ENCODE measurements around the gene DMRT1. TPM values are rescaled to one million over a fixed set of nuclear protein-coding genes. Genes with fewer than 3 reads are reported as not detected.

Gene DMRT1
- not detected in 2 replicates for total RNA-seq (2014; rRNA removed; shearing (Covaris generic))
- not detected in 2 replicates for polyA plus RNA-seq (2014; cell fraction: nucleus; rRNA removed)

GRCh38 chr9:841371-842209, at the start of gene DMRT1:
TSS of gene DMRT1 (plus strand) at chr9:841697. CDS start at chr9:841839, 142 bp downstream.
- no peak for DNase-seq (ENCODE audit: extremely low read depth, low read depth)

DNA sequence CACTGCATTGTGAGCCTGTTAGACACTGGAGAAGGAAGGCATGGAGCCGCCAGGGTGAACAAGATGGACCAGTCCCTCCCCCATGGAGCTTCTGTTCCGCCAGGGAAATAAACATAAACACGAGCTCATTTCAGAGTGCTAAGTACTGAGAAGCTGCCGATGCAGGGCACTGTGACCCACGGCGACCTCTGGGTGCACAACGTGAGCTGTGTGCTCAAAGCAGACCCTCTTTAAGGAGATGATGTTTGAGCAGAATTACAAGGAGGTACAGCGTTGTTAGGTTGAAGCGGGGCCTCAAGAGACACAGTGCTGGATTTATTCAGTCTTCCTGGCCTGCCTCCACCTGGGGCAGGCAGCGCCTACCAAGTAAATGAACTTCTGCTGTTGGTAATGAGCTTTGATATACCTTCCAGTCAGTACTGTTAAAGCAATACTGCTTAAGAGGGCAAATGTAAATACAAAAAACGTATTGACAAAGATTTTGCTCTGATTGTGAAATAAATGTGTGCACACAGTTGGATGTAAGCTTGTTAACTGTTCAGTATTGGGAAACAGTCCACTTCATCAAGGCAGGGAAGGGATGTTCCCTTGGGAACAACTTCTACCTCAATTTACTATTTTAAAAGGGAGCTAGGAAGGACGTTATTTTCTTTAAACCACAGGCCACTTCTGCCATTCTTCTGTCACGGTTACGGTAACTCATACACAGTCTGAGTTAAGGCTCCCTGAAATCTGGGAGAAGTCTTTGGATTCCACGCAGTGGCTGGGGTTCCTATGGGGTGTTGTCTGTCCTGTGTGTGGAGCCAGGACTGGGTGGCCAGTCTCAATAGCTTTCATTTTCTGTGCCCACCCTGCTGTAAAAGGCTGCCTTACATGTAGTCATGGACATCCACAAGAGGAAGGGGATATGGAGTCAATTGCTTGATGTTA, 48.9 kb upstream of the DMRT1 start:
- DNase-seq (ENCODE audit: extremely low read depth, low read depth): no peak

- DNase-seq (ENCODE audit: extremely low read depth, low read depth): no peak
Measured at GRCh38 chr9:794386-794785, 47.1 kb upstream of the DMRT1 start.

GRCh38 chr9:795869-796268, 45.6 kb upstream of the DMRT1 start:
- DNase-seq (ENCODE audit: extremely low read depth, low read depth): no peak

GRCh38 chr9:800591-801150, 40.8 kb upstream of the DMRT1 start:
- DNase-seq (ENCODE audit: extremely low read depth, low read depth): no peak

DNA sequence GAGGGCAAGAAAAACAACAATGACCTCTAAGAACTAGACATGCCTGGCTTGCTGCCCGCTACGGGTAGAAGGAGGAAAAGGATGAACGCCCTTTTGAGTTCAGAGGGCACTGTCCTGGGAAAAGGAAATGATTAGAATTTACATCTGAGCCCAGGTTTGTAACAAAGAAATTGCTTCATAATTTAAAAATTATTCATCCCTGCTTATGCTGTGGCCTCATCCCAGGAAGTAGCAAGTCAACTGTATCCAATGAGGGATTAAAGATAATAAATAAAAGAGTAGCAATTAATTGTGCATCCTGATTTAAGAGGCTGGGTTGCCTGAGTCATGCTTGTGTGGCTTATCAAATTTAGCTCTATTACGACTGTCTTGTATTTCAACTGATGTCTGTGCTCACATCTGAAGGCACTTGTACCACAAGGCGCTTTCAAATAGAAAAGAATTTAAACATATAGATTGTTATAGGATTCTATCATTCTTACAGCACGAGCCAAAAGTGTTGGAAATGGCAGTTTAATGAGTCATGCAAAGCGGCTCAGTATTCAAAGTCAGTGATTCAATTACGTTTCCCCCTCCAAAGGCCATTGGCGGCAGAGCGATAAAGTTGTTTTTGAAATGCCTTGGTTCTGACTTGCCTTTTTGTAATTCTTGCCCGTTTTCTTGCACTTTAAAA, 40.0 kb upstream of the DMRT1 start:
- DNase-seq (ENCODE audit: extremely low read depth, low read depth): no peak

DNA sequence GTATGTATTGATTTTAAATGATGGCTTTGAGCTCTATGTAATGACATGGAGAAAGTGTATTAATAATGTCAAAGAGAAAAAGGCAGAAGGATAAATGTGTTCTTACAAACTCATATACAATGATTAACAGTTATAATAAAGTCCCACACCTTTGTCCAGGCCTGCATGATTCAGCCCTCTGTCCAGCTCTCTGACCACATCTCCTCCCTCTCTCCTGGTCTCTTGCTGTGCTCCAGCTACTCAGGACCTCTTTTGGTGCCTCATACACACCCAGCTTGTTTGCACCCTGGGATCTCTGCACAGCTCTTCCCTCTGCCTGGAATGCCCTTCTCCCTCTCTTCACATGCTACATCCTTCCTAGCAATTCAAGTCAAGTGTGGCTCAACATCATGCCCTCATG, 37.5 kb upstream of the DMRT1 start:
- no peak for DNase-seq (ENCODE audit: extremely low read depth, low read depth)

- no peak for DNase-seq (ENCODE audit: extremely low read depth, low read depth)
Measured at GRCh38 chr9:805151-805550, 36.3 kb upstream of the DMRT1 start.

- peak; percentile 8 for DNase-seq (ENCODE audit: extremely low read depth, low read depth)
Measured at GRCh38 chr9:806285-807156, 35.0 kb upstream of the DMRT1 start.

DNA sequence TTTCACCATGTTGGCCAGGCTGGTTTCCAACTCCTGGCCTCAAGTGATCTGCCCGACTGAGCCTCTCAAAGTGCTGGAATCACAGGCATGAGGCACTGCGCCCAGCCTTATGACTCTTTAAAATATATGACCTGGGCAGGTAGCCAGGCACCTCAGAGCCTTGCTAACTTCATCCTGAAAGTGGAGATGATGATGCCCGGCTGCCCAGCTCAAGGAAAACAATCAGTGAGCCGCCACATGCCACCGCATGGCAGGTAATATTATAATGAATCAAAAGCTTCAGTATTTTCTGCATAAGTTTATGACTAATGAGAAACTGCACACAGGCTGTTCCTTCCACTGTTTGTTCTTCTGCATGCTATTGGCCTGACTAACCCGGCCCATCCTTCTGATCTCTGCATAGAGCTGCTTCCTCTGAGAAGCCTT, 30.4 kb upstream of the DMRT1 start:
- DNase-seq (ENCODE audit: extremely low read depth, low read depth): no peak

GRCh38 chr9:818958-819357, 22.5 kb upstream of the DMRT1 start:
- DNase-seq (ENCODE audit: extremely low read depth, low read depth): no peak

- no peak for DNase-seq (ENCODE audit: extremely low read depth, low read depth)
Measured at GRCh38 chr9:826500-827280, 14.8 kb upstream of the DMRT1 start.

GRCh38 chr9:840343-840742, 1.2 kb upstream of the DMRT1 start:
- no peak for DNase-seq (ENCODE audit: extremely low read depth, low read depth)

DNA sequence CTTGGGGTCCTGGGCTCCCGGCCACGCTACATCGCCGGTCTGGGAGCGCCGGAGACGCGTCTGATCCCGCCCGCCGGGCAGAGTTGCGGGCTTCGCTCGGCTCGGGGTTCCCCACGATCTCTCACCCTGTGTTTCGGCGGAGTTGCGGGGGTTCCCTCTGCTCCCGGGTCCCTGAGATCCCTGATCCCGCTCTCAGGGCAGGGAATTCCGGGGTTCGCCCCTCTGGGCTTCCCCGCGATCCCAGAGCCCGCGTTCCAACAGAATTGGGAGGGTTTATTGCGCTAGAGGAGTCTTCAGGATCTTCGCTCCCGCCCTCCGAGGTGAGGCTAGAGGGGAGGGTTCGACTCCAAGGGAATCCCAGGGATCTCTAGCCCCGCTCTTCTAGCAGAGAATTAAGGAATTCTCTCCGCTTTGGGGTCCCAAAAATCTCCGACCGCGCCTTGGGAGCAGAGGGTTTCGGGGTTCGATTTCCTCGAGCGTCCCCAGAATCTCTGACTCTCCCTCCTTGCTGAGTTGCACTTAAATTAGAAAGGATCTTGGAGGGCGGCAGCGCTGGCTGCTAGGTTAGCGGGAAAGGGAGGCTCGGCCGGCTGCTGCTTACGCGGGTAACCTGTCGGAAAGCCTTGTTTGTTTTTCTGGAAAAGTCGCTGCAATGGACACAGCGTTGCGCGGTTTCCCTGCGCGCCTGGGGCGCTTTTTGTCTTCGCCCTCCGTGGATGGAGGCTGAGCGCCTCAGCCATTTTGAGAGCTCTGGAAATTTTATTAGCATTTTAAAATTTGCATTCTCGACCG, 1.3 kb downstream of the DMRT1 start:
- DNase-seq (ENCODE audit: extremely low read depth, low read depth): no peak

- DNase-seq (ENCODE audit: extremely low read depth, low read depth): no peak
Measured at GRCh38 chr9:843427-843785, 1.9 kb downstream of the DMRT1 start.

DNA sequence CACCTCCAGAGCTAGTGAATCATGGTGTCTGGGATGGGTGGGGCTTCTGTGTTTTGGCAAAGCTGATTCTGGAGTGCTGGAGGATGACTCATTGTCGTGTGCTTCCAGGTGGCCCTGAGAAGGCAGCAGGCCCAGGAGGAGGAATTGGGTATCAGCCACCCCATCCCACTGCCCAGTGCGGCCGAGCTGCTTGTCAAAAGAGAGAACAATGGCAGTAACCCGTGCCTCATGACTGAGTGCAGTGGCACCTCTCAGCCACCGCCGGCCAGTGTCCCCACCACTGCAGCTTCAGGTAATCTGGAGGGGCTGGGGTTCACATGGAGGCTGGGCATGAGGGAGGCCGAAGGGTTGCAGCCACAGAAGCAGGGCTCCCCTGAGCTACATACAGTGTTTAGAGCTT, 5.4 kb downstream of the DMRT1 start:
- DNase-seq (ENCODE audit: extremely low read depth, low read depth): no peak

GRCh38 chr9:847505-847904, 6.0 kb downstream of the DMRT1 start:
- no peak for DNase-seq (ENCODE audit: extremely low read depth, low read depth)

GRCh38 chr9:849431-849830, 7.9 kb downstream of the DMRT1 start:
- no peak for DNase-seq (ENCODE audit: extremely low read depth, low read depth)

Data from NCI-H460 (cell line).